ENCODE results near the gene USF3.

Gene USF3

DNA sequence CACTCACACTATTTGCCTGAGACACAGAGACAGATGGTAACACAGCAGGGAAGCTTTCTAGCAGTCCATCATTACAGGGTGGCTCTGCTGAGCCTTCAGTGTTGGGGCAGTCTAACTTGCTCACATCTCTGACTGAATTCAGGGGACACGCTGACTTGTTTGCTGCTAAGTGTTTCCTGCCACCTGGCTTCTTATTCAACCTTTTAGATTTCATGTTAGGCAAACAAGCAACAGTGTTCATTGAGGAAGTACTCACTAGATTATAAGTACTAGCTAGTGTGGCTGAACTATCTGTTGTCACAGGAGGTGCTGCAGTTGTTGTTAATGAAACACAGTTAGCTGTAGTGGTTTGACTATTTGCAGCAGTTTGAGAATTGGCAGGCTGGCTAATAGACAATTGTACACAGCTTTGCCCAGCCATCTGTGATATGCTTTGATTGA is 37.3 kb downstream of the USF3 start:
- FAIRE-seq = no peak
- DNase-seq (ENCODE audit: insufficient read length, low spot score) = no peak
- TF ChIP-seq, protein P1, sequence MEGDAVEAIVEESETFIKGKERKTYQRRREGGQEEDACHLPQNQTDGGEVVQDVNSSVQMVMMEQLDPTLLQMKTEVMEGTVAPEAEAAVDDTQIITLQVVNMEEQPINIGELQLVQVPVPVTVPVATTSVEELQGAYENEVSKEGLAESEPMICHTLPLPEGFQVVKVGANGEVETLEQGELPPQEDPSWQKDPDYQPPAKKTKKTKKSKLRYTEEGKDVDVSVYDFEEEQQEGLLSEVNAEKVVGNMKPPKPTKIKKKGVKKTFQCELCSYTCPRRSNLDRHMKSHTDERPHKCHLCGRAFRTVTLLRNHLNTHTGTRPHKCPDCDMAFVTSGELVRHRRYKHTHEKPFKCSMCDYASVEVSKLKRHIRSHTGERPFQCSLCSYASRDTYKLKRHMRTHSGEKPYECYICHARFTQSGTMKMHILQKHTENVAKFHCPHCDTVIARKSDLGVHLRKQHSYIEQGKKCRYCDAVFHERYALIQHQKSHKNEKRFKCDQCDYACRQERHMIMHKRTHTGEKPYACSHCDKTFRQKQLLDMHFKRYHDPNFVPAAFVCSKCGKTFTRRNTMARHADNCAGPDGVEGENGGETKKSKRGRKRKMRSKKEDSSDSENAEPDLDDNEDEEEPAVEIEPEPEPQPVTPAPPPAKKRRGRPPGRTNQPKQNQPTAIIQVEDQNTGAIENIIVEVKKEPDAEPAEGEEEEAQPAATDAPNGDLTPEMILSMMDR (IDR thresholded peaks at IDR 0.05; ENCODE audit: insufficient read depth, missing control alignments) = no peak

DNA sequence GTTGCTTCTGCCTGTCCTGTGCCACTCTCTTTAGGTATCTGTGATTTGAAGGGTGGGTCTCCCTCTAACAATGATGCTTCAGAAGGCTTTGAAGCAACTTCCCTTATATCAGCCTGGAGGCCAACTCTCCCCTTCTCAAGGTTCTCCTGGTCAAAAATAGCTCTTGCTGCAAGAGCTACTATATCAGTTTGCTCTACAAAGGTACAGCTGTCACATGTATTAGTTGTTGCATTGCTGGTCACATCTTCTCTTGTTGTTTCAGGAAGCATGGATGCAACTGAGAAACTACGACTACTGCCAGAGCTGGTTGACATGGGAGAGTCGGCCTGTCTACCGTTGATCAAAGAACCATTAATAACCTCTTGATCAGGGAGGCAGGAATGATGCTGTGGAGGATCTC is 38.3 kb downstream of the USF3 start:
- DNase-seq (ENCODE audit: insufficient read length, low spot score) = no peak
- FAIRE-seq = no peak
- TF ChIP-seq, protein P1 (IDR thresholded peaks at IDR 0.05; ENCODE audit: insufficient read depth, missing control alignments) = no peak

GRCh38 chr3:113654851-113655250 is 41.6 kb downstream of the USF3 start:
- FAIRE-seq (no peak), DNase-seq (ENCODE audit: insufficient read length, low spot score) (no peak)
- TF ChIP-seq, protein P1 (IDR thresholded peaks at IDR 0.05; ENCODE audit: insufficient read depth, missing control alignments) = no peak

- TF ChIP-seq, protein P1 (IDR thresholded peaks at IDR 0.05; ENCODE audit: insufficient read depth, missing control alignments) = no peak
- FAIRE-seq = no peak
- no peak for DNase-seq (ENCODE audit: insufficient read length, low spot score)
These were observed 42.1 kb downstream of the USF3 start for GRCh38 chr3:113654310-113654709.

DNA sequence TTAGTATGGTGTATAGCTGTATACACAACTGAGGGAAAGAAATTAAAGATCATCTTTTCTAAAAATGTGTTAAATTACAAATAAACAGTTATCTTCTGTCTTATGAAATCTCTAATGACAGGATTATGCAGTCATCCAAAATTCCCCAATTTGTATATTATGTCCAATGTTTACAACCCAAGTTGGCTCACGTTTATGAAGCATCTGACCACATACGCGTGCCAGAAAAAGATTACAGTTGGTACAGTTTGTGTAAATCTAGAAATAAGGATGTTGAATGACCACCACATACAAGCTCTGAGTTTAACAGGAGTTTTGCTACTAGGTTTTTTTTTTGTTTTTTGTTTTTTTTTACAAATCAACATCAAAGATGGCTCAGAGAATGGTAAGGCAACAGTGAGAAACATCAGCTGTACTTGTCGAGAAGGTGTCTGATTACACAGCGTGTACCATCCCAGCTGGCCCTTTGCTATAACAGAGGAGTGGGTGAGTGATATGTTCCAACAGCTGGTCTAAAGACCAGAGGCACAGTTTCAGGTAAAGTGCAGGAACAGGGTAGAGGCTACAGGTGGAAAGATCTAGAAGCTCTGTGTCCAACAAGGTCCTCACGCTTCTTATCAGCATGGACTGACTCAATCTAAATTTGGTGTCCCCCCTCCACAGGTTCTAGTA is 47.1 kb downstream of the USF3 start:
- FAIRE-seq = no peak
- TF ChIP-seq, protein P1 (IDR thresholded peaks at IDR 0.05; ENCODE audit: insufficient read depth, missing control alignments) = no peak
- DNase-seq (ENCODE audit: insufficient read length, low spot score) = no peak

DNA sequence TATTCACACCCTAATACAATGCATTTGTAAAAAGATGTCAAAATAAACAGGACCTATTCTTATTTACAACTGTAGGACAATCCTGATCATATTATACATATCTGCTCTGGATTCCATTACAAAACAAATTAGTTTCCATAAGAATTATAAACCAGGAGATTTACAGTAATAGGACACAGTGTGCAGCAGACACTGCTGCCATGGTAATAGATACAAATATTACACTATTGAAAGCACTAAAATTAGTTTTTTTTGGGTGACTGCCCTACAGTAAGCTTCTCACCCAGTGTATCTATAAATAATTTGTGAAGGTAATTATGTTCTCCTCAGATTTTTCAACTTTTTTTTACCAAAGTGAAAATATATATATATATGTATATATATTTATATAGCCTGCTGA is 47.9 kb downstream of the USF3 start:
- no peak for FAIRE-seq
- DNase-seq (ENCODE audit: insufficient read length, low spot score) = no peak
- TF ChIP-seq, protein P1 (IDR thresholded peaks at IDR 0.05; ENCODE audit: insufficient read depth, missing control alignments) = no peak

GRCh38 chr3:113643583-113643982 is 52.9 kb downstream of the USF3 start:
- TF ChIP-seq, protein P1 (IDR thresholded peaks at IDR 0.05; ENCODE audit: insufficient read depth, missing control alignments) = no peak

More at GRCh38 chr3:113643583-113643982, 52.9 kb downstream of the USF3 start:
- no peak for DNase-seq (ENCODE audit: insufficient read length, low spot score)
- no peak for FAIRE-seq
